Uterus (tissue), 4 donors: ENCODE results near the gene PRKCD. TPM values are rescaled to one million over a fixed set of nuclear protein-coding genes. Genes with fewer than 3 reads are reported as not detected.

Experiments used
- DNase-seq, 2 donors: peaks; one replicate each; pipeline ENCODE4 v3.0.0-alpha.2; 2019 to 2020
- H3K27ac ChIP-seq, 2 donors: fragments of 200-600 bp; sonication (generic); 1 replicate in 1 of 2; 2 replicates in 1 of 2; pipeline ENCODE4 v1.5.1; 2016 to 2018
- H3K27me3 ChIP-seq, 2 donors: fragments of 200-600 bp; sonication (generic); one replicate each; pipeline ENCODE4 v1.5.1; 2018 to 2019; ENCODE audit warnings: control low read depth in 1 of 2
- H3K36me3 ChIP-seq, 2 donors: fragments of 200-600 bp; sonication (generic); one replicate each; pipeline ENCODE4 v1.5.1; 2019; ENCODE audit warnings: control low read depth in 1 of 2
- H3K4me1 ChIP-seq, 2 donors: fragments of 200-600 bp; sonication (generic); one replicate each; pipeline ENCODE4 v1.5.1; 2018 to 2019; ENCODE audit warnings: control low read depth in 1 of 2
- H3K4me3 ChIP-seq, 2 donors: fragments of 200-600 bp; sonication (generic); 1 replicate in 1 of 2; 2 replicates in 1 of 2; pipeline ENCODE4 v1.5.1; 2018 to 2019; ENCODE audit warnings: mild to moderate bottlenecking in 1 of 2
- H3K9me3 ChIP-seq, 2 donors: fragments of 200-600 bp; sonication (generic); one replicate each; pipeline ENCODE4 v1.5.1; 2019; ENCODE audit warnings: control low read depth in 1 of 2
- POLR2A ChIP-seq, 2 donors: fragments of 450-650 bp; IDR thresholded peaks; one replicate each; pipeline ENCODE4 v1.6.1; 2016; ENCODE audit warnings: antibody characterized with exemption in 2 of 2, mild to moderate bottlenecking in 1 of 2, moderate library complexity in 1 of 2
- intact Hi-C: fragments of 100-400 bp; cut with DNase I; formaldehyde crosslinking; loops from one replicate; pipeline ENCODE4 v1.15.1; 2023; ENCODE audit warnings: low total_unique reads
- total RNA-seq, 4 donors: library from RNA; depleted of rRNA in 3 of 4; stranded (reverse); fragments of >200 nt in 3 of 4; gene quantifications; one replicate each; pipeline versions ENCODE4 v1.1.0 to v1.2.4, GENCODE V29; 2014 to 2023
- TF ChIP-seq, protein P1 (sequence below), 4 experiments: fragments of 200-600 bp in 2 of 4; fragments of 450-650 bp in 2 of 4; sonication (generic) in 2 of 4; IDR thresholded peaks; one replicate each; pipeline ENCODE4 v1.5.1; 2016 to 2019; ENCODE audit warnings: antibody characterized with exemption in 4 of 4, mild to moderate bottlenecking in 2 of 4, moderate library complexity in 1 of 4
- donor health status: DM: yes; HTN: yes; CAD: no.

PRKCD gene
- total RNA-seq, 4 donors from 2014 or later = under 0.01 to 16.8 (median 12.6) TPM

DNA sequence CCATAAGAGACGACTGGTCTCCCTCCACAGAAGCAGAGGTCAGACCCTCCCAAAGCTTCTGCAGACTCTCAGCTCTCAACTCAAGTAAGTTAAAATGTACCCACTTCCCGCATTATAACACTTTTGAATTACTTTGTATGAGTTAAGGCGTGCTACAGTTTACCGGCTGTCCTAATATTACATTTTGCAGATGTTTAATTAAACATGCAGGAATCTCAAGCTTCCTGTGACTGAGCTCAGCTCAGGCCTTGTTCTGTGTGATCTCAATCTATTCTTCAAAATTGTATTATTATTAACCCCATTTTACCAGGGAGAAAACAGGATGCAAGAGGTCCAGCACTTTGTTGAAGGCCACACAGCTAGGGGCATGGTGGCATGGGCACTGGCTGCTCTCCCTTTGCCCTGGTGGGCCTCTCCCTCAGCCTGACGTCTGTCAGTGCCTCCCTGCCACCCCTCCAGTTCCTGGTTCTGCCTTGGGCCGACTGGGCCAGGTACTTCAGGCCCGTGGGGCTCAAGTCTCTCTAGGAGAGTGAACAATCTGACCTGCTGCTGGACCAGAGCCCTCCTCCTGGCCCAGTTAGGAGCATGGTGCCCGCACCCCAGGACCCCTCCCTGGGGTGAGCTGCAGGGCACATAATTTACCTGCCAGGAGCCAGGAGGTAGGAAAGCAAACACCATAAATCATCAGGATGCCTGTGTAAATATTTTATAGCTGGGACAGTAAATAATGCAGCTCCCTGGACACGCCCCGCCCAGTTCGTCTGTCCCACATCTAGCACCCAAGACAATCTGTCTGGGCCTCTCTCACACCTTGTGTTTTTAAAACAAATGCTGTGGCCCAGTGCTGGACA, 15.9 kb upstream of the PRKCD start:
- H3K27me3 ChIP-seq = no peaks in the 10 kb centered on the region
- H3K36me3 ChIP-seq = no peaks in the 10 kb centered on the region
- no peak overlapping the region for H3K4me3 ChIP-seq
- H3K27ac ChIP-seq = no peak overlapping the region
- intact Hi-C loops = no loop called here
- no peak for DNase-seq
- H3K9me3 ChIP-seq = no peaks in the 10 kb centered on the region
- no peaks in the 10 kb centered on the region for H3K4me1 ChIP-seq
- TF ChIP-seq POLR2A (IDR thresholded peaks at IDR 0.05) = no peak
- TF ChIP-seq, protein P1, sequence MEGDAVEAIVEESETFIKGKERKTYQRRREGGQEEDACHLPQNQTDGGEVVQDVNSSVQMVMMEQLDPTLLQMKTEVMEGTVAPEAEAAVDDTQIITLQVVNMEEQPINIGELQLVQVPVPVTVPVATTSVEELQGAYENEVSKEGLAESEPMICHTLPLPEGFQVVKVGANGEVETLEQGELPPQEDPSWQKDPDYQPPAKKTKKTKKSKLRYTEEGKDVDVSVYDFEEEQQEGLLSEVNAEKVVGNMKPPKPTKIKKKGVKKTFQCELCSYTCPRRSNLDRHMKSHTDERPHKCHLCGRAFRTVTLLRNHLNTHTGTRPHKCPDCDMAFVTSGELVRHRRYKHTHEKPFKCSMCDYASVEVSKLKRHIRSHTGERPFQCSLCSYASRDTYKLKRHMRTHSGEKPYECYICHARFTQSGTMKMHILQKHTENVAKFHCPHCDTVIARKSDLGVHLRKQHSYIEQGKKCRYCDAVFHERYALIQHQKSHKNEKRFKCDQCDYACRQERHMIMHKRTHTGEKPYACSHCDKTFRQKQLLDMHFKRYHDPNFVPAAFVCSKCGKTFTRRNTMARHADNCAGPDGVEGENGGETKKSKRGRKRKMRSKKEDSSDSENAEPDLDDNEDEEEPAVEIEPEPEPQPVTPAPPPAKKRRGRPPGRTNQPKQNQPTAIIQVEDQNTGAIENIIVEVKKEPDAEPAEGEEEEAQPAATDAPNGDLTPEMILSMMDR (IDR thresholded peaks at IDR 0.05) = no peak

DNA sequence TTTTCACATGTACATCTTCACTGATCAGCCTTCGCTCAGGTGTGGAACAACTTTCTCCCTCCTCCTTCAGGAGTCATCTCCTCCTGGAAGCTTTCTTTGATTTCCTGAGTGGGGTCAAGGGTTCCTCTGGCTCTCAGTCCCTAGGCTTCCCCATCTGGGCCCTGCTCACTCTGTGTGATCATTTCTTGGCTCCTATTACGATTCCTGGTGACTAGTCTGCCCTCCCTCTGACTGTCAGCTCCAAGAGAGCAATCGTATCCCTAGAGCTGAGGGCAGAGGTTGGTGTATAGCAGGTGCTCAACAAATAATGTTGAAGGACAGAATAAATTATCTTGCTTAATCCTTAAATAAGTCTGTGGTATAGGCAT, 15.3 kb upstream of the PRKCD start:
- Histone ChIP-seq H3K4me3 (no peak overlapping the region), H3K27me3 (no peaks in the 10 kb centered on the region), H3K9me3 (no peaks in the 10 kb centered on the region), H3K27ac (no peak overlapping the region), H3K36me3 (no peaks in the 10 kb centered on the region), H3K4me1 (no peaks in the 10 kb centered on the region)
- DNase-seq = no peak
- TF ChIP-seq, protein P1 (IDR thresholded peaks at IDR 0.05) = no peak
- TF ChIP-seq POLR2A (IDR thresholded peaks at IDR 0.05) = no peak
- intact Hi-C loops = loop anchor here (2.0 kb wide), 1 partner anchor 59 kb away; no protein-coding TSS in a partner anchor

DNA sequence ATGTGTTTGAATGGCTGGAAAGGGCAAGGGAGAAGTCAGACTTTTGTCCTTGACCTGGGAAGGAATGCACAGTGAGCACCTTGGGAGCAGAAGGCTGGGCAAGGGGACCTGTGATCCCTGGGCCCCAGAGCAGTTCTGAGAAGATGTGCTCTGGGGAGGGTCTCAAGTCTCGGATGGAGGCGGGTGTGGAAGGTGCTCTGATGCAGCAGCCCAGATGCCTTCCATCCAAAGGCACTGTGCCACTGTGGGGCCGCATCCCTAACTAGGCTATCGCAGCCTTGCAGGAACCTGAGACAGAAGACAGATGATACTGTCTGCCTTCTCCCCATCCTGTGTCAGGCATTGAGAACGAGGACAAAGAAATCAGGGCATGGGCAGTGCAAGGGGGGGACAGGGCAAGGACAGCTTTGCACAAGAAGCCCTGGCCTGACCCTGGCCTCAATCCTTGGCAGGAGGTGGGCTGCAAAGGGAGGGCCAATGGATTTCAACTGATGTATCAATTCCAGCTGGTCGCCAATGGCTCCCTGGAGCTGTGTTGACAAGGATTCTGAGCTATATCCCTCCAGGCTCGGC, 14.6 kb upstream of the PRKCD start:
- Histone ChIP-seq H3K4me1 (no peaks in the 10 kb centered on the region), H3K27ac (no peak overlapping the region), H3K4me3 (no peak overlapping the region), H3K9me3 (no peaks in the 10 kb centered on the region), H3K36me3 (no peaks in the 10 kb centered on the region), H3K27me3 (no peaks in the 10 kb centered on the region)
- intact Hi-C loops = loop anchor here (2.0 kb wide), 1 partner anchor 58 kb away; no protein-coding TSS in a partner anchor
- TF ChIP-seq, protein P1 (IDR thresholded peaks at IDR 0.05) = no peak
- TF ChIP-seq POLR2A (IDR thresholded peaks at IDR 0.05) = no peak
- no peak for DNase-seq

DNA sequence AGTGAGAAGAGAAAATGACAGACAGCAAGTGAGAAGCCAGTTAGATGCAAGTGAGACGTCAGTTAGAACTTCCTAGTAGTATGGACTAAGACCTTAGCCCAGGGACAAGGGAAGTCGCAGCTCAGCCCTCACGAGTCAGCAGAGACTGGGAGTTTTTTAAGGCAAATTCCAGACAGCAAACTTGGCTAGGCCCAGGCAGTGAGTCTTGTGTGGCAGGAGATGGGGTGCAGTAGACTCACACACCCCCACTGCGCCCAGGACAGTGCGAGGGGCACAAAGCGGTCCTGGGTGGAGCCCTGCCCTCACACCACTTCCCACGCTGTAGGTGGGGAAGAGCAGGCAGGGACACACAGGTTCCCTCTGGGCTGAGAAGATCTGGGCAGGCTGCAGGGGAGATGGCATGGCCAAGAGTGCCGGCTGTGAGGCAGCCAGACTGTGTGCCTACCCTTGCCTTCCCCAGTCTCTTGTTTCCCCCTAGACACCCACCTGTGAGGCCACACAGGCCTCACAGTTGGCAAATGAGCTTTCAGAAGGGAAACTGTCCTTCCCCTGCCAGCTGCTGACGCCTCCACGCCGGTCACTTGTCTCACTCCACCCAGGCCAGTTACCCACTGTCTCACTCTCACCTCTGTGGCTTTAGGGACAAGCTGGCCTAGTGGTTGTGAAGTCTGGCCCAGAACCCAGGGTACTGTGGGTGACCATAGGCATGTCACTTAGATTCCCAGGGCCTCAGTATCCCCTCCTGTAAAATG, 13.7 kb upstream of the PRKCD start:
- Histone ChIP-seq H3K27ac (no peak overlapping the region), H3K36me3 (no peaks in the 10 kb centered on the region), H3K4me1 (no peaks in the 10 kb centered on the region), H3K27me3 (no peaks in the 10 kb centered on the region), H3K9me3 (no peaks in the 10 kb centered on the region), H3K4me3 (no peak overlapping the region)
- TF ChIP-seq POLR2A (IDR thresholded peaks at IDR 0.05) = no peak
- DNase-seq = no peak
- intact Hi-C loops = loop anchor here (2.0 kb wide), 1 partner anchor 57 kb away; no protein-coding TSS in a partner anchor

DNA sequence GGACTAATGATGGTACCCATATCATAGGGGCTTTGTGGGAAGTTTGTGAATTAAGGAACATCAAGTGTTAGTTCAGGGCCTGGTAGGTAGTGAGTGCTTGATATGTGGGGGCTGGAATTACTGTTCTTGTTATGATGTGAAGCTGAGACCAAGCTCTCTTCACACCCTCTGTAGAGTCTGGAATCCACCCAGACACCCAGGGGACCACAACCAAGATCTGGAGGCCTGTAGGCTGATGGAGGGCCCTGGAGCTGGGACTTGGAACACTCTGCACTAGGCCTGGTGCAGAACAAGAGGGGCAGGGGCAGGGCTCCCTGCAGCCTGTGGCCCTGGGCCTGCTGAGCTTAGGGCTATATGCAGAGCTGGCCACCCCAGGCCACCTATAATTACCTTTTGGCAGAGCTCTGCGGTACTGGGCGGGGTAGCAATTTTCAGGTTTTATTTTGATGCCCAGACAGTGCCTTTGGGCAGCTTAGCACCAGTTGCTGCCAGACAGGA, 13.1 kb upstream of the PRKCD start:
- Histone ChIP-seq H3K9me3 (no peaks in the 10 kb centered on the region), H3K27me3 (no peaks in the 10 kb centered on the region), H3K4me3 (no peak overlapping the region), H3K36me3 (no peaks in the 10 kb centered on the region), H3K27ac (no peak overlapping the region), H3K4me1 (no peaks in the 10 kb centered on the region)
- TF ChIP-seq POLR2A (IDR thresholded peaks at IDR 0.05) = no peak
- TF ChIP-seq, protein P1 (IDR thresholded peaks at IDR 0.05) = no peak
- DNase-seq = no peak
- intact Hi-C loops = loop anchor here (2.0 kb wide), 1 partner anchor 57 kb away; no protein-coding TSS in a partner anchor
